ENCODE data around the gene TEX13C.
"Not testable (repeated sequence)": the region's sequence is repeated elsewhere in the genome, so short reads cannot be mapped to it uniquely, and the experiment has no call there.

GRCh38 chrX:125319166-125319565 is 505 bp upstream of the TEX13C start:
- not testable (repeated sequence) for TF ChIP-seq CTCF, POLR2A (IDR thresholded peaks at IDR 0.05)
